Left ventricle myocardium superior (tissue), 1 donor: ENCODE results near the gene GYG2. TPM values are rescaled to one million over a fixed set of nuclear protein-coding genes. Genes with fewer than 3 reads are reported as not detected.
"Not testable (repeated sequence)": the region's sequence is repeated elsewhere in the genome, so short reads cannot be mapped to it uniquely, and the experiment has no call there.

ENCODE experiments used
- ATAC-seq: fragments of 200-7000 bp; cut with Tn5 transposase; one replicate; pipeline ENCODE4 v1.9.1; 2020; ENCODE audit warnings: mild to moderate bottlenecking, moderate library complexity
- DNase-seq: peaks from one replicate; pipeline ENCODE4 v3.0.0-alpha.2; 2020
- intact Hi-C: fragments of 100-400 bp; cut with micrococcal nuclease; formaldehyde crosslinking; loops from one replicate; pipeline ENCODE4 v1.11.0; 2022
- long read RNA-seq: library from polyadenylated mRNA; unstranded; transcript quantifications from one replicate; pipeline ENCODE4 v2.0.0, GENCODE V29; 2021
- total RNA-seq: library from RNA; stranded (reverse); fragmentation: NEBNext Ultra II Directional; extraction: Animal tissue kit (Norgen Biotek cat#: 25700); gene quantifications from one replicate; pipeline ENCODE4 v1.2.1, GENCODE V29; 2021
- donor health status: DM: no; HTN: yes; CAD: no; lungs with severe emphysema.

GYG2 gene
- 1.4 TPM for total RNA-seq
- long read RNA-seq, partial matches to known transcripts: 0 of 2 reads
- long read RNA-seq, other reads (novel, unspliced or antisense): 2 of 2 reads

DNA sequence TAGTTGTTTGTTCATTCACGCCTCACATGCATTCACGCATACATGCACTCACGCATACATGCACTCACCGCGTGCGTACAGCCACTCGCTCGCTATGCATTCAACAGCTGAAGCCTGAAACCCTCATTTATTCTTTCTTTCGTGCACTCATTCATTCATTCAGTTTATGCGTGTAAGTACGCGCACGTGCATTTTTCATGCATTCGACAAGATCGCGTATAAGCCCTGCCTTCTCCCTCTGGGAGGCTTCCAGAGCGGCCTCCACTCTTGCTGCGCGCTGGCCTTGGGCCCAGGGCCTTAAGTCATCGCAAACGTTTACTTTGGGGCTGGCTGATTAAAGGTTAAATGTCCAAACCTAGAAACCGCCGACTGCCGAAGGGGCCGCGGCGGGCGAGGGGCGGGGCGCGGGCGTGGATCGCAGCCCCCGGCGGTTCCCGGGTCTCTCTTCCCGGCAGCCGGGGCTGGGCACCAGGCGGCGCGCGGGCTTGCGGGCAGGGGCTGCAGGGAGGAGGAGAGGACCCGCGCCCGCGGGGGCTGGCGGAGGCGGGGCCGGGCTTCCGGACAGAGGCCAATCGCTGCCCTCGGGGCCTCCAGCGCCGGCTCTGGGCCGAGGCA lies at the start of gene GYG2:
Gene GYG2 (plus strand): TSS at position 587 of the 615 bp plus-strand sequence. CDS start 1,259 bp downstream, outside the sequence.
- DNase-seq: no peak
- intact Hi-C loops: no loop called here

DNA sequence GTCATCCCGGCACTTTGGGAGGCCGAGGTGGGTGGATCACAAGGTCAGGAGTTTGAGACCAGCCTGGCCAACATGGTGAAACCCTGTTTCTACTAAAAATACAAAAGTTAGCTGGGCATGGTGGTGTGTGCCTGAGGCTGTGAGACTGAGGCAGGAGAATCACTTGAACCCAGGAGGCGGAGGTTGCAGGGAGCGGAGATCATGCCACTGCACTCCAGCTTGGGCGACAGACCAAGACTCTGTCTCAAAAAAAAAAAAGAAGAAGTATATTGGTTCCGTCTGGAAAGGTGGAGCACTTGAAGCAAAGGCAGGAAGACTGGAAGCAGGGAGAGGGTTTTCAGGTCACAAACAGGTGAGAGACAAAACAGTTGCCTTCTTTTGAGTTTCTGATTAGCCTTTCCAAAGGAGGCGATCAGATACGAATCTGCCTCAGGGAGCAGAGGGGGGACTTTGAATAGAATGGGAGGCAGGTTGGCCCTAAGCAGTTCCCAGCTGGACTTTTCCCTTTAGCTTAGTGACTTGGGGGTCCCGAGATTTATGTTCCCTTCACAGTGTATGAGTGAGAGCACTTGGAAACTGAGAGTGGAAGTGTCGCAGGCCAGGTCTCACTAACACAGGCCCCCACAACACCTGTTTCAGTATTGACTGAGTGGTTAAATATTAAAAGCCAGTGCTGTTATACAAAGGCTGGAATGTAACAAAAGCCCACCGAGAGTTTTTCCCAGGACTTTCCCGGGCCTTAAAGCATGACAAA lies 48.1 kb upstream of the GYG2 start:
- ATAC-seq, intact Hi-C loops, DNase-seq: not testable (repeated sequence)

More for the DNA sequence above, at the start of gene GYG2:
- ATAC-seq: peak; percentile 30

- DNase-seq: no peak
- ATAC-seq: no peak
- intact Hi-C loops: no loop called here
Observed at GRCh38 chrX:2781226-2781571, 47.5 kb upstream of the GYG2 start.

DNA sequence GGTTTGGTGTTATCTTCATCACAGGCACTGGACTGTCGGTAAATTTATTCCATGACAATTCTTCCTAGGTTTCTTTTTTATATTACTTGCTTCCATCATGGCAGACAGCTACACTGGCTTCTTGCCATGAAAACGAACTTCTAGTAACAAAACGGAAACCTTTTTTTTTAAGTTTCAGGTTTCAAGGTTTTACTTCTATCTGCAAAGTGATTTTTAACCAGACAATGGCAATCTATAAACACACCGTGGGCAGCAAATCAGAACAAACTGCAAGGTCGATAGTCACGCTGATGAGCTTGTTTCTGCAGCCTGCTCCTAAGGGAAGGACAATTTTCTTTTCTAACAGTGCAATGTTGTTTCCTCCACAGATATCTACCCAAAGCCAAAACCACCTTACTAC lies 47.0 kb upstream of the GYG2 start:
- intact Hi-C loops: no loop called here
- DNase-seq (no peak), ATAC-seq (no peak)

DNA sequence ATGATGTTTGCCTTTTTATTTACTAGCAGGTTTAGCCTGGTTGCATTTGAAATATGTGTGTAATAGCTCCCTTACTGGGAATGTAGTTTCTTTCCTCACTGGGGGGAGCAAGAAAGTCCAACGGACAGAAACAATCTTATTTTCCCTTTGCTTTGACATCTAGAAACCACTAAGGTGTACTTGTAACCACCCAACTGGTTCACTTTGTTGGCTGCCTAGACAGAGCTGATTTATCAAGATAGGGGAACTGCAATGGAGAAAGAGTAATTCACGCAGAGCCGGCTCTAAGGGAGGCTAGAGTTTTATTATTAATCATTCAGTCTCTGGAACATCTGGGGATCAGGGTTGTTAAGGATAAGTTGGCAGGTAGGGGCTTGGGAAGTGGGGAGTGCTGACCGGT lies 46.6 kb upstream of the GYG2 start:
- DNase-seq (no peak), ATAC-seq (no peak)
- intact Hi-C loops: no loop called here

- no peak for DNase-seq
- intact Hi-C loops: no loop called here
Observed at GRCh38 chrX:2782778-2783177, 46.0 kb upstream of the GYG2 start.

DNA sequence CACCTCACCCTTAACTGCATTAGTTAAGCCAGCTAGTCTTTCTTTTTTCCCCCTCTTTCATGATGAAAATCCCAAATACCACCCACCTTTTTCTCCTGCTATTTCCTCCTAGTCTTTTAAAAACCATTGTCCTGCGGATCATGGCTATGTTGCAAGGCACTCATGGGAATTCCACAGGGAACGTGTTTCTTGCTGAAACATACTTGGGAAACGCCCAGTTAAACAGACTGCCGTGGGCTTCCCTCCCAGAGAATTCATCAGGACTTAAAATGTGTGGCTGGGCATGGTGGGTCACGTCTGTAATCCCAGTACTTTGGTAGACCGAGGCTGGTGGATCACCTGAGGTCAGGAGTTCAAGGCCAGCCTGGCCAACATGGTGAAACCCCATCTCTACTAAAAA lies 44.7 kb upstream of the GYG2 start:
- intact Hi-C loops: no loop called here
- ATAC-seq: no peak
- DNase-seq: no peak

More at GRCh38 chrX:2782778-2783177, 46.0 kb upstream of the GYG2 start:
- no peak for ATAC-seq

- intact Hi-C loops: no loop called here
- no peak for DNase-seq
- ATAC-seq: no peak
Observed at GRCh38 chrX:2785538-2785937, 43.2 kb upstream of the GYG2 start.

- DNase-seq: no peak
- intact Hi-C loops: no loop called here
- ATAC-seq: no peak
Observed at GRCh38 chrX:2788980-2789379, 39.8 kb upstream of the GYG2 start.

- intact Hi-C loops: no loop called here
- no peak for ATAC-seq
Observed at GRCh38 chrX:2789569-2789968, 39.2 kb upstream of the GYG2 start.

DNA sequence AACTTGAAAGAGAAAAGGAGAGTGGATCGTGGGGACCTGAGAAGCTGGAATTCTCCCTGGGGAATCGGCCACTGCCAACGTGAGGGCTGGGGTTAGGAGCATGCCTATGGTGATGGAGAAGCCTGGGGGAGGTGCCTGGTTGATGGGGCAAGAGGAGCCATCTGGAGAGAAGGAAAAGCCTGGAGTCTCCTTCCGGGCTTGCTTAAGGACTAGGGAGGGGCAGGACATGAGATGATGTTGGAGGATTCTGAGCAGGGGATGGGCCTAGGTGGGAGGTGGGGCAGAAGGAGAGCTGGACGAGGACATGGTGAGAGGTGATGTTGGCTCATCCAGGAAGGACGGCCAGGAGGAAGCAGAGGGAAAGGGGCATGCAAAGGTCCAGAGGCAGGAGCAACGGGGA lies 35.0 kb upstream of the GYG2 start:
- ATAC-seq: no peak
- DNase-seq: no peak
- intact Hi-C loops: no loop called here

More at GRCh38 chrX:2789569-2789968, 39.2 kb upstream of the GYG2 start:
- no peak for DNase-seq

DNA sequence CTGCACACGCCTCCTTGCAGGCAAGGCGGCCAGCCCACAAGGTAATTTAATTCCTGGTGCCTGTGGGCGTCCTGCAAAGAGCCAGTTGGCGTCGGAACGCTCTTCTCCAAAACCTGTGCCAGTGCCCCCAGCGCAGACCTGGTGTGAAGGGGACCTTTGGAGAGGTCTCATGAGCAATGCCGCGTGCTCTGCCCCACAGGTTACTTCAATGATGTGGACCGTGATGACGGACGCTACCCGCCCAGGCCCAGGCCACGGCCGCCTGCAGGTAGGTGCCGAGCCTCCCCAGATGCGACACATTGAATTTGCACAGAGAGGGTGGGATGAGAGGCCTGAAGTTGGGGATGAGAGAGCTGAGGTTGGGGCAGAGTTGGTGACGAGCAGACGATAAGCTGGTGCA lies 34.4 kb upstream of the GYG2 start:
- ATAC-seq: no peak
- no peak for DNase-seq

DNA sequence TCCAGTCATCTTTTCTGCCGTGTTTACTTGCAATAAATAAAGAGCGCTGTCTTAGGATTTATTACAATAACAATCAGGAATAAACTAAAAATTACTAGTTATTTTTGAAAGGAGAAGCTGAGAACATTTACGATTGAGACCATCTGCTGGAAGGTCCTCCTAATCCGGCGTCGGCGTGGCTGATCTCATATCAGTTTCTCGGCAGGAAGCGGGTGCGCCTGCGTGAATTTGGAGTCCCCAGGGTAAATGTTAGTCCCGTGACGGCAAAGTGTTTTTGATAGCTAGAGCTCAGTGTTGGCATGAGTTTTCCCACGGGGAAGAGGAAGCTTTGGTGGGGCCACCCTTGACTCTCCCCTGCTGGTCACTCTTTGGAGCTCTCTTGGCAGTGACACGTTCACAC lies 31.9 kb upstream of the GYG2 start:
- intact Hi-C loops, DNase-seq, ATAC-seq: not testable (repeated sequence)

More for the DNA sequence above, 34.4 kb upstream of the GYG2 start:
- intact Hi-C loops: no loop called here

GRCh38 chrX:2799369-2799768 lies 29.4 kb upstream of the GYG2 start:
- DNase-seq: no peak
- ATAC-seq: no peak
- intact Hi-C loops: no loop called here

- DNase-seq, intact Hi-C loops, ATAC-seq: not testable (repeated sequence)
Observed at GRCh38 chrX:2799980-2800379, 28.8 kb upstream of the GYG2 start.

DNA sequence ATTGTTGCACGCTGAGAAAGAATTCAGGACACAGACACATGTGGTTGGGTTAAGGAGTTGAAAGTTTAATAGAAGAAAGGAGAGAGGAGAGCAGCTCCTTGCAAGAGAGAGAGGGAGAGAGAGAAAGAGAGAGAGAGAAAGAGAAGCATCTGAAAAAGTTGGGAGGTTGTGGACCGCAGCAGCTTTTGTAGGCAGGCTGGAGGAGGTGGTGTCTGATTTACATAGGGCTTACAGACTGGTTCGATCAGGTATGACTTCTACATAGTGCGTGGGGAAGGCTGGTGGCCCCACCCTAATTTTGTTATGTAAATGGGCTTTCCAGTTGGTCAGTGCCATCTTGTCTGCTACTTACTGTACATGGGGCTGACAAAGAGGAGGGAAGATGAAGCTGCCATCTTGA lies 27.5 kb upstream of the GYG2 start:
- intact Hi-C loops: no loop called here
- ATAC-seq (no peak), DNase-seq (no peak)

GRCh38 chrX:2802376-2803090 lies 26.2 kb upstream of the GYG2 start:
- ATAC-seq, intact Hi-C loops, DNase-seq: not testable (repeated sequence)

DNA sequence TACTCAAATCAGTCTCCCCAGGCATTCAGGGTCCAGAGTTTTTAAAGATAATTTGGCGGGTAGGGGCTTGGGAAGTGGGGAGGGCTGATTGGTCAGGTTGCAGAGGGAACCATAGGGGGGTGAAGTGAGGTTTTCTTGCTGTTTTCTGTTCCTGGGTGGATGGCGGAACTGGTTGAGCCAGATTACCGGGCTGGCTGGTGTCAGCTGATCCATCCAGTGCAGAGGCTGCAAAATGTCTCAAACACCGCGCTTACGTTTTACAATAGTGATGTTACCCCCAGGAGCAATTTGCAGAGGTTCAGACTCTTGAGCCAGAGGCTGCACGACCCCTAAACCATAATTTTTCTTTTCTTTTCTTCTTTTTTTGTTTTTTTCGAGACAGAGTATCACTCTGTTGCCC lies 25.2 kb upstream of the GYG2 start:
- DNase-seq, intact Hi-C loops, ATAC-seq: not testable (repeated sequence)

GRCh38 chrX:2804106-2804843 lies 24.5 kb upstream of the GYG2 start:
- intact Hi-C loops, DNase-seq: not testable (repeated sequence)
- ATAC-seq: peak; percentile 36
